Stimulated activated CD4-positive, alpha-beta T cell treated with anti-CD3 and anti-CD28 coated beads, TNF-alpha, amount 100 ng/mL, for 1 hour (primary cell): ENCODE data around the gene RPE65.
A peak's percentile ranks its signal among the peaks of the same experiment; 100 is the strongest.
"Not testable (repeated sequence)": the region's sequence is repeated elsewhere in the genome, so short reads cannot be mapped to it uniquely, and the experiment has no call there.

Experiments
- DNase-seq, 3 donors: peaks; one replicate each; pipeline ENCODE4 v3.0.0-alpha.2; 2020; ENCODE audit warnings: low read depth in 3 of 3, low spot score in 1 of 3

Gene RPE65

DNA sequence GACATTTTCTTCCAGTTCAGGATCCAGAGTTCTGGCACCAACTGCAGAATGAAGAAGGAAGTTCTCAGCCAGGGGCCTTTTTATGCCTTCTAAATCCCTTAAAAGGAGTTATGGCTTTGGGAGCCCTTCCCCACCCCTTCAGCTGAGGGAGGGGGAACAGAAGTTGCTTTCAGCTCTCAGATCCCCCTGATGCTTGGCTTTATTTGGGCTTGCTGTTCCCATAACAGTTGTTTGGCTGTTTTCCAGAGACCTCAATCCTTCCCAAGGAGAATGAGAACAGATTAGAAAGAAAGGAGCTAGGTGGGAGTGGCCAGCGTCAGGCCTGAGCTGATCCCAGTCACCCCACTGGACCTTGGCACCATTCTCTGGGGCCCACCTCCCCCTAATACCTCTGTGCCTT is at the start of gene RPE65:
Gene RPE65, minus strand, starts transcription at position 54 of the 400 bp plus-strand sequence. Its CDS starts 49 bp downstream, at position 5.
- no peak for DNase-seq

DNA sequence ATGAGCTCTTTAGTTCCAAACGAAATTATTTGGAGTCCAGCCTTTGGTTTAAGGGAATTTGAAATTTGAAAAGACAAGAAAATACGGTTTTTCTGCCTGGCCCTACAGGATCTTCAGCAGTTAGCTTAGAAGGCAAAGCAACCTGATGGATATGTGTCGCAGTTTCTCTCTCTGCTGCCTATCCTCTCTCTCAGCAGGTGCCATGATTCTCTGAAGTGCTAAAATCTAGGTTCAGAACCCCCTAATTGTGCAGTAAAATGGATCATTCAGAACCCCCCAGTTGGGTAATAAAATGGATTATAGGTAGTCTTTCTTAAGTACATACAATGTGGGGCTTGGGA is 47.6 kb upstream of the RPE65 start:
- DNase-seq, result no peak

DNA sequence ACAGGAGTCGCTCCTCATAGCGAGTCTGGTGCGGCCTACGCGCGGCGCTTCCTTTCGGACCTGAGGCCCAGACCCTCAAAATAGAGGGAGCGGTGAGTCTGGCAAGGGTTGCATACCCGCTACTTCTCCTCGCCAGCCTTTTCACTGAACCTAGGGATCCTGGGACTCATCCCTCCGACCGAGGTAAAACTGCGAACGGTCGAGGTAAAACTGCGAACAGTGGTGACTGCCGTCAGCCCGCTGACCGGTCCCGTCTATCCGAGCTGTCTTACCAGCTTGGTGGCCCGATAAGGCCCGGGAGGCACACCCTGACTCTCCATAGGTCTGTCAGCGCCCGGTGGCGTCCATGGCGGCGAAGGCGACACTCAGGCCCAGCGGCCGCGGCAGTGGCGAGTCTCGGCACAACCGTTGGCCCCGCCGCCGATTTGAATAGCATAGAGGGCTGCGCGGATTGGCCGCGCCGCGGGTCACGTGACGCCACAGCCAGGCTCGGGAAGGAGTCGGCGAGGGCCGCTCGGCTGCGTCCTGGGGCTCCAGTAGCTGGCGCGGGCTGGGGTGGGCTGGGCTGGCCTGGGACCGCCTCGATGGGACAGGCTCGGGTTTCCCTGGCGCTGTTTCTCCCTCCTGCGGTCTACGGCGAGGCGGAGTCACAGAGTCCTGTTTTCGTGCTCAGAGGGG is 47.1 kb upstream of the RPE65 start, which contains the start of gene DEPDC1:
Gene DEPDC1, minus strand, starts transcription at position 403 of the 678 bp plus-strand sequence. Its CDS starts 83 bp downstream, at position 320.
- DNase-seq, result peak; percentile 17 to 57 (median 26)

DNA sequence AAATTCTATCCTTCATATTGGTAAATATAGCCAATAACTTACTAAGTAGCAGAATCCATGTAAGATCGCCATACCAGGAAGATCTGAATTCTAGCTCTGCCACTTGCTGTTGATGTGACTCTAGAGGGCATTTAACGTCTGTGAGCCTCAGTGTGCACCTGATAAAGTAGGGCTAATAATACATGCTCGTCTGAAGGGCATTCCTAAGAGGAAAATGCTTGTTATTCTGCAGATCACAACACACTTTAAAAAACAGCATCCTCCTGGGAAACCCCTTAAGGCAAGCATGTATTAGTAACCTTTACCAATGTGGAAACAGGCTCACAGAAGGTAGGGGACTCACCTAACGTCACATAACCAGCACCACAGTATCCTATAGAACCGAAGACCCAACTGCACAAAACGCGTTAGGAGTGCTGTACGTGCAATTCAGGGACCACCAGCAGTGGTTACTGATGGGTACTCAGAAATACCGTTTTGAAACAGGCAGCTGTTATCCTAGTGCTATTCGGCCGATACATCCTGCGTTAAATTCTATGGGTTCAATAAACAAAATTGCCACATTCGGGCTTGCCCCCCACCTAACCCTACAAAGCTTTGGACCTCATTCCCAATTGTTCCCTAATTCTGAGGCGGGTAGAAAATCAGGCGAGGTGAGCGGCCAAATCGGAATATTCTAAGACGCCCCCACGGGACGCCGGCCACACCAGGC is 46.4 kb upstream of the RPE65 start:
- DNase-seq, result no peak

DNA sequence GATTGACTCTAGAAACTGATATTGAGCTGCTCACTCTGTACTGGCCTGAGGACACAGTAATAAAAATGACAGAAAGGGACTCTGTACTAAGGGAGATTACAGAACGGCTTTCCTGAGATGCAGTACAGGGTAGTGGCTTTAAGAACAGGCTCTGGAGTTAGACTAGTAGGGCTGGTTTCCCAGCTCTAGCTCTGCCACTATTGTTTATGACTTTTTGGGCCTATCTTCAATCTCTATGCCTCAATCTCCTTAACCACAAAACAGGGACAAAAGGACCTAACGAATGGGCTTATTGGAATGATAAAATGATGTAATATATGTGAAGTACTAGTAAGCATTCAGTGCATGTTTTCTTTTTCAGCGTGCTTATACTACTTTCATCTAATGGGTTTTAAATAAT is 45.8 kb upstream of the RPE65 start:
- no peak for DNase-seq

DNA sequence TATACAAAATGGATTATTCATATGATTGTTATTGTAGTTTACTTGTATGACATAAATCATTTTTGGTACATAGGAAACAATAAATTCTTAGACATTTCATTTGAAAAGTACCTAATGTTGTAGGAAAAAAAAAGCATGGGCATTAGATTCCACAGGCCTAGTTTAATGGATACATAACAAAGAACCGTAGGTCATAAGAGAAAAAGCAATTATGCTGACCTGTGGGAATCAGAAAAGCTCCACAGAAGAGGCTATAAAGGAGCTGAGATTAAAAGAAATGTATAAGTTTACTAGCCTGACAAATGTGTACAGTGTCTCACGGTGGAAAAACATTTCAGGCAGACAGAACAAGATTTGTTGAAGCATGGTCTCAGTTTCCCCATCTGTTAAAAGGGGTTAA is 43.4 kb upstream of the RPE65 start:
- DNase-seq, result no peak

DNA sequence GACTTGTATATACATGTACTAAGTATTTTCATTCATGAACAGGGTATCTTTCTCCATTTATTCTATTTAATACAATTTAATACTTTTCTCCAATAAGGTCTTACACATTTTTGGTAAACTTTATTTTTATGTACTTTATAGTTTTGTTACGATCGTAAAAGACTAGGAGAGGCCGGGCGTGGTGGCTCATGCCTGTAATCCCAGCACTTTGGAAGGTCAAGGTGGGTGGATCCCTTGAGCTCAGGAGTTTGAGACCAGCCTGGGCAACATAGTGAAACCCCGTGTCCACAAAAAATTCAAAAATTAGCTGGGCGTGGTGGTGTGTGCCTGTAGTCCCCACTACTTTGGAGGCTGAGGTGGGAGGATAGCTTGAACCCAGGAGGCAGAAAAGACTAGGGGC is 42.5 kb upstream of the RPE65 start:
- not testable (repeated sequence) for DNase-seq

DNA sequence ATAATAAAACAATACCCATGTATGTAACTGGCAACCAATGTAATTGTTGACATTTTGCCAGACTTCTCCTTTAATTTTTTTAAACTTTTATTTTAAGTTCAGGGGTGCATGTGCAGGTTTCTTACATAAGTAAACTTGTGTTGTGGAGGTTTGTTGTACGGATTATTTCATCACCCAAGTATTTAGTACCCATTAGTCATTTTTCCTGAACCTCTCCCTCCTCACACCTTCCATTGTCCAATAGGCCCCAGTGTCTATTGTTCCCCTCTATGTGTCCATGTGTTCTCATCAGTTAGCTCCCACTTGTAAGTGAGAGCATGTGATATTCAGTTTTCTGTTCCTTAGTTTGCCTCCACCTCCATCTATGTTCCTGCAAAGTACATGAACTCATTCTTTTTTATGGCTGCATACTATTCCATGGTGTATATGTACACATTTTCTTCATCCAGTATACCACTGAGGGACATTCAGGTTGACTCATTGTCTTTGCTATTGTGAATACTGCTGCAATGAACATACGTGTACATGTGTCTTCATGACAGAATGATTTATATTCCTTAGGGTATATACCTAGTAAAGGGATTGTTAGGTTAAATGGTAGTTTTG is 40.4 kb upstream of the RPE65 start:
- DNase-seq, result no peak

DNA sequence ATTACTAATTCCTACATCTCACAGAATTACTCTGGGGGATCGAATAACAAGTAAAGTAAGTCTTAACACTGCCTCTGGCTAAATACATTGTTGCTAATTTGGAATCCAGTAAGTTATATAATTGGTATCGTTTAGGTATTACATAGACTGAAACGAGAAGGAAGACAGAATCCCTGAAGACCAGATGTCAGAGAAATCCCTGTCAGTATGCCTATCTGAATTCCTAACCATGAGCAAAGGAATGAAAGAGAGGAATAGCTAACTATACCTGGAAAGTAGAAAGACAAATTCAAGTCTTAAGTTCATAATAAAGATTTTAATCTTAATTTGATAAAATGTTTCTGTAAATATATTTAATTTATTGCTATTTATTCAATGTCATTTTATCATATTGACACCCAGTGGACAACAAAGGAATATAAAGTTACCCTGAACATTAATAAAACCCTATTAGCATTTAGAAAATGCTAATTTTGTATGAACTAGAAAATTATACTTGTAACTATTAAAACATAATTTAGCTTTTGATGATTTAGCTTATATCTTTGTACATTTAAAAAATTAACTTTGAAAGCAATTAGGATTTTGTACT is 35.8 kb upstream of the RPE65 start:
- no peak for DNase-seq

DNA sequence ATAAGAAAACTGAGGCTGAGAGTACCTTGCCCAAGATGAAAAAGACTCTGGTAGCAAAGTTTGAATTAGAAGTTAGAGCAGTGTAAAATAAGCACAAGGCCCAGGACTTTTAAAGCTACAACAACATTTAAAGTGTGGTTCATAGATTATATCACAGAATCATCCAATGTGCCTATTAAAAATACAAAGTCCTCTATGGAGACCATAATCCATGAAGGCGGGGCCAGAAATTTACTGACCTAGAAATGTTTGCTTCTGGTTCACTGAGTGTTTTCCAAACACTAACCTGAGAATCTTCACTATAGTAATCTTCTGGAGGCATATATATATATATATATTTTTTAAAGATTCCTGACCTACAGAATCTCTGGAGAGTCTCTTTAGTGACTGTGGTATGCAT is 34.9 kb upstream of the RPE65 start:
- DNase-seq, result no peak

DNA sequence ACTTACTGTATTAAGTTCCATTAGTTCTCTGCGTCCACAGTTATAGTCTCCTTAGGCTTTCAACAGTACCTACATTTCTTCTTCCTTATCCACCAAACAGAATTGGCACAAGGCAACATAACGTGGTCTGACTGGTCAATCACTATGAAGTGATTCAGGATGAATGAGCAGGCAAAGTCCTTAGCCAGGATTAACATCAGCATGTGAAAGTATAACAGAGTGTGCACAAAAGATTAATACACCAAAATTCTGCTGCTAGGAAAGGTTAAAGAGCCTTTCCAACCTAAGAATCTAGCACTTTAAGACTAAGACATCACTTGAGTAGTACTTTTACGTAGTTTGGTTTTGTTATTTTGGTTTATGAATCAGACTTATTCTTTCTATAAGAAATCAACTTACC is 31.3 kb upstream of the RPE65 start:
- DNase-seq, result no peak

DNA sequence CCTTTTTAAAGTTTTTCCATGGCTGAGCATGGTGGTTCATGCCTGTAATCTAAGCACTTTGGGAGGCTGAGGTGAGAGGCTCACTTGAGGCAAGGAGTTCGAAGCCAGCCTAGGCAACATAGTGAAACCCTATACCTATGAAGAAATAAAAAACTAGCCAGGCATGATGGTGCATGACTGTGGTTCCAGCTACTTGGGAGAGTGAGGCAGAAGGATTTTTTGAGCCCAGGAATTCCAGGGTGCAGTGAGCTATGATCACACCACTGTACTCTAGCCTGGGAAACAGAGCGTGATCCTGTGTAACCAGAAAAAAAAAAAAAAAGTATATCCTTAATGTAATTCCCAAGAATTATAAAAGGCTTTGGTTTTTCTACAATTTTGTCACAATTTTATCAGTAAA is 29.7 kb upstream of the RPE65 start:
- no peak for DNase-seq

DNA sequence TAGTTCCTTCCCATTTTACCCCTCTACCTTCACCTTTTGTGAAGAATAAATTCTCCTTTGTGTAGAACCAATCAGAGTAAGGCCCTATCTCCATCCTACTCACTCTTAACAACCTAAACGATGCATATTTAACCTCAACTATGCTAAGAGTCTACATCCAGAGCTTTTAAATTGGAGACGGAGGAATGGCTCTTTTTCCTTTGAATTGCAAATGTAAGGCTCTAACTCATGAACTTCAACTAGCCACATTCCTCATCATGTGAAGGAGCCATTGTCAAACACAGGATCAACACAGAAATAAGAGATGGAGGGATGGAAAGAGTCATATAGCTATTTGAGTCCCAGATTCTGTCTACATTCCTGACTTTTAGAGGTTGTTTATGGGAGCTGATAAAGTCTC is 28.9 kb upstream of the RPE65 start:
- no peak for DNase-seq

DNA sequence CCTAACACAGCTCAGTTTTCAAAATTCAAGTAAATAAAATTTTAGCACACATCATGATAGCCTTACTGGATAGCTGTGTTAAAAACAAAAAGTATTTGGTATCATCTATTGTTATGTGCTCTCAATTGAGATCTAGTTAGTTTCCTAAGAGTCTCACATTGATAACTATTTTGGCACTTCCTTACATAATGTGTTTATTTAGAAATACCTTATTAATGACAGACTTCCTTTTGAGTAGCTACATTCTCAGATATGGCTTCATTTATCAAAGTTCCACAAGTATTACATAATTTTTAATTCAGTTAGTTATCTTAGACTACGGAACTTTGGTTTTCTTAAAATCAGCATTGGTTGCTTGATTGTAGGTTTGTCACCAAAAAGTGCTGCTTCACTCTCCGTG is 26.9 kb upstream of the RPE65 start:
- DNase-seq, result not testable (repeated sequence)

DNA sequence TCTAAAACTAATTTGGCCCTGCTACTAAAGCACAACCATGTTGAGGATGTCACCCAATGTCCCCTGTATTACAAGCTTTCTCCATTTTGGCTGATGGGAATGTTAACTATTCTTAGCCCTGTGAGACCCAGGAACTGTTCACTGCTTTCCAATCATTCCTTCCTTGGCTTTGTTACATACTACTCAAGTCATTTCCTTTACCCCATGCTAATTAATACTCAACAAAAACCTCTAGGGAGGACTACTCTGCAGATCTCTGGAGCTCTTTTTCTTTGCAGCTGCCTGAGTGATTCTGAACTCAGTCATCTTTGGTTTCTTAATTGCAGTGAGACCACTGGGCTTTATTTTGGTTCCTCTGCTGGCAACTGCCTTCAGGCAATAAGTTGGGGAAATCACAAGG is 23.3 kb upstream of the RPE65 start:
- DNase-seq, result no peak

DNA sequence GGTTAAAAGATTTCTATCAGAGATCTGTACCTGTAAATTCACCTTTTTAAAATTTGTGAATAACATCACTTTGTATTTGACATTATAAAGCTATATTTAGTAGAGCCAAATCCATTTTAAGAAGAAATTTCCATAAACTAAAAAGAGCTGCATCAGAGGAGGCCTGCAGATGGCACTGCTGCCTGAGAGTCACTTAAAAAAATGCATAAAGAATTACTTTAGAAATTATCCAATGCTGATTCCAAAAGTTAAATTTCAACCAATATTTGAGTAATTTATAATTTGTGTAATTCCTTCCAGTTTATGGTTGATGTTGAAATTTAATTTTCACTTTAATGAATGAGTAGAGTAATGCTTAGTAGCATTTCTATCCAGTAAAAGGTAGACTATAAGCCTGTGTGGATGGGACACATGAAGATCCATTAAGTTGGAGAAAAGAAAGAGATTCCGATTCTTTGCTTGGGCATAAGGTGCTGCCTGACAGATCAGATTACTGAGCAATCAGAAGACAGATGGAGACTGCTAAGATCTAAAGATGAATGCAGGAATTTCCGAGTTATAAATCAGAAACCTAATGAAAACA is 20.7 kb upstream of the RPE65 start:
- no peak for DNase-seq

DNA sequence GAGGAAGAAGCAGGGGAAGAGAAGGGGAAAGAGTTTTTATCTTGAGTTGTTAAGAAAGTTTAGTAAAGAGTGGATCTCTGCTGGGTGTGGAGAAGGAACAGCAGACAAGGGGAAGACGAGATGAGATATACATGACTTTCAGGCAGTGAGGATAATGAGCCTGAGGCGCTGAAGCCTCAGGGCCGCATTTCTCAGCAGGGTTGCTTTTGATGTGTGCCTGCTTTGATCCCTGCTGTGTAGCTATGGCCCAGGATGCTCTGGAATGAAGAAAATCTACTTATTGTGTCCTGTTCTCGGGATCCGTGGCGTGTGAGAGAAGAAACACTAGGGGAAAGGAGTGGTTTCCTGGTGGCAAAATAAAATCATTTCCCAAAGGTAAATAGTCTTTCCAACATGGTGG is 15.1 kb upstream of the RPE65 start:
- DNase-seq, result no peak

DNA sequence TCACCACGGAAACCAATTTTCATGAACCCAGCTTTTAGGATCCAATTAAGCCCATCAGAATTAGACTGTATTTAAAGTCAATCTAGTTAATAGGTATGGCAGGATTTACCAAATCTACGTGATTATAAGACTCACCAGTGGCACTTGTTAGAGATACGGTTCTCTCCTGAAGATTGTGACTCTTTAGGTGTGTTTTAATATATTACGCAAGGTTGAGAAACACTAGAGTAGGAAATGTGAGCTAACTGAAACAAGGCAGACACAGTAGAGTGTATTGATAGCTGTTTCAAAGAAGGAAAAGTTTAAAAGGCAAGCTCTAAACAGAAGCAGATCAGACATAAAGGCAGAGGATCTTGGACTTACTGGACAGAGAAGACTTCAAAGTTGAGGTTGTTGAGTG is 11.2 kb upstream of the RPE65 start:
- no peak for DNase-seq

DNA sequence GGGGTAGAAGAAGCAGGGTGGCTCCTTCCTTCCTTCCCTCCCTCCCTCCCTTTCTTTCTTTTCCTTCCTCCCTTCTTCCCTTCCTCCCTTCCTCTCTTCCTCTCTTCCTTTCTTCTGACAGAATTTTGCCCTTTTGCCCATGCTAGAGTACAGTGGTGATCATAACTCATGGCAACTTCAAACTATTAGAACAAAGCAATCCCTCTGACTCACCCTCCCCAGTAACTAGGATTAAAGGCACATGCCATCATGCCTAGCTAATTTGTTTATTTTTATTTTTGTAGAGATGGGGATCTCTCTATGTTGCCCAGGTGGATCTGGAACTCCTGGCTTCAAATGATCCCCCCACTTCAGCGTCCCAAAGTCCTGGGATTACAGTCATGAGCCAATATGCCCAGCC is 10.0 kb upstream of the RPE65 start:
- DNase-seq, result no peak

DNA sequence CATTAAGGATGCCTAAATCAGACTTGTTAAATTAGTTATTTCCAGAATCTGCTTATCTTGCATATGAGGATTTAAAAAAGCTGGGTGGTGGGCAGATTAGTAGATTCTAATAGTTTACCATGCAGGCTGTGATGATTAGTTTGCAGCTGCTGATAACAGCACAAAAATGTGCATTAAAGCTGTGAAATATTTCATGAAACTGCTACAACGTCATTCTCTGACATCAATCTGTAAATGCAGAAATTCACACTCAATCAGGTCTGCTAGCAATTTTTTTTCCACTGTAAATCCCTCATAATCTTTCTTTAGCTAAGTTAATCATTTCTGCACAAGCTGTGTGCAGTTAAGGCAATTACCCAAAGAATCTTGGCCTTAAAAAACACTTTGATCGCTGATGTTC is 9.3 kb upstream of the RPE65 start:
- DNase-seq, result no peak

DNA sequence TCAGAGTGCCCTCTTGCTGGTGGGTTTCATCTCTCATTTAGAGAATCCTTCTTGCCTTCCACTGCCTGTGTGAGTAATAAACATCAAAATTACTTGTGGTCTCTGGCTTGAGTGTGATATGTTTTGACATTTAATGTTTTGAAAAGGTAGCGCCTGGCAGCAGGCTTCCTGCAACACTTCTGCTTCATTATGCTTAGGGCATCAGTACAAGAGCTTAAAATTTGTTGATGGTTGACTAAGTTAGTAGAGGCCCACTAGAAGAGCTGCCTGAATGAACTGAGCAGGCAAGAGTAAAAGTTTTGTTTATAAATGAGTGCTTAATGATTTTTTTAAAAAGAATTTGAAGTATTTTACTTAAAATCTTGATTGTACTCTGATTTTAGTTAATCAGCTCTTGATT is 6.4 kb upstream of the RPE65 start:
- DNase-seq, result no peak

DNA sequence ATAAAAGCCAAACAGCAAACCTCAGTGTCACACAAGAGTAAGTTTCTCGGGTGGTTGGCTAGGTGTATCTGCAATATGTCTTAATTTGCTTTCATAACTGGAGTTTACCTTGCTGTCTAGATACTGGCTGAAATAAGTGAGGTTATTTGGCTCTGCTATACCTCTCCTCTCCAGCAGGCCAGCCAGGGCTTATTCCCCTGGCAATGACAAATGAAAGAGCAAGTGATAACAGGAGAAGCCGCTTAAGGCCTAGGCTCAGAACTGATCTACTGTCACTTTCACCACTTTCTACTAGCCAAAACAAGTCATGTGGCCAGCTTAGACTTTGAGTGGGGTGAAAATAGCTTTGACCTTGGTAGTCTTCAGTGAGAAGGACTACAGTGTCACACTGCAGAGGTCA is 4.8 kb upstream of the RPE65 start:
- DNase-seq, result no peak
